ENCODE data around the gene SMIM28.

GRCh38 chr6:138400326-138400725 lies 22.6 kb downstream of the SMIM28 start:
- TF ChIP-seq EZH2phosphoT487 (IDR thresholded peaks at IDR 0.05; ENCODE audit: borderline replicate concordance, low read length) (no peak), CTCF (IDR thresholded peaks at IDR 0.05; ENCODE audit: low read depth, low read length, poor library complexity, severe bottlenecking) (no peak)
